OCI-LY7 (cell line): ENCODE measurements around the gene DDAH1. TPM values are rescaled to one million over a fixed set of nuclear protein-coding genes. Genes with fewer than 3 reads are reported as not detected.

Experiments
- BruUV-seq: library from RNA; stranded (reverse); fragments of 400-500 nt; replicated peaks from 2 replicates; lab custom pipeline; 2021; lab: Mats Ljungman, UMichigan
- CTCF ChIA-PET: fragments of 300-600 bp; sonication (Branson Sonifier 250); formaldehyde crosslinking; loops from one replicate; lab custom pipeline; 2022; ENCODE audit warnings: antibody characterized with exemption; ENCODE audit not compliant: unreplicated experiment; lab: Charles Lee
- POLR2A ChIA-PET: fragments of 300-600 bp; sonication (Branson Sonifier 250); formaldehyde crosslinking; loops from one replicate; lab custom pipeline; 2022; ENCODE audit warnings: antibody characterized with exemption; lab: Charles Lee
- DNase-seq: peaks from one replicate; pipeline ENCODE4 v3.0.0-alpha.2; 2015; ENCODE audit warnings: low spot score
- H2AFZ ChIP-seq: fragments of 200-600 bp; sonication (generic), shearing (Covaris generic); 2 replicates; pipeline ENCODE4 v1.6.1; 2014; ENCODE audit warnings: mild to moderate bottlenecking, antibody characterized with exemption, low read length, moderate library complexity
- H3K27ac ChIP-seq: fragments of 200-600 bp; sonication (generic); 2 replicates; pipeline ENCODE4 v1.5.1; 2014; ENCODE audit warnings: mixed run types, low read depth, mild to moderate bottlenecking, moderate library complexity, low read length, inconsistent platforms; ENCODE audit not compliant: poor library complexity, severe bottlenecking
- H3K36me3 ChIP-seq: fragments of 200-600 bp; sonication (generic); 2 replicates; pipeline ENCODE4 v1.6.1; 2014; ENCODE audit warnings: mild to moderate bottlenecking, antibody characterized with exemption, low read length, moderate library complexity, mixed read lengths; ENCODE audit not compliant: insufficient read depth
- H3K4me1 ChIP-seq: fragments of 200-600 bp; sonication (generic); 2 replicates; pipeline ENCODE4 v1.5.1; 2014; ENCODE audit warnings: mild to moderate bottlenecking, low read length; ENCODE audit not compliant: insufficient read depth, poor library complexity, severe bottlenecking
- H3K4me2 ChIP-seq: fragments of 200-600 bp; sonication (generic); 2 replicates; pipeline ENCODE4 v1.6.1; 2014; ENCODE audit warnings: mild to moderate bottlenecking, low read length
- H3K4me3 ChIP-seq: fragments of 200-600 bp; sonication (generic); 2 replicates; pipeline ENCODE4 v1.5.1; 2014; ENCODE audit warnings: mild to moderate bottlenecking, low read depth, low read length; ENCODE audit not compliant: poor library complexity, severe bottlenecking
- H3K79me2 ChIP-seq: fragments of 200-600 bp; sonication (generic); 2 replicates; pipeline ENCODE4 v1.6.1; 2016; ENCODE audit warnings: low read depth, mild to moderate bottlenecking, low read length, moderate library complexity, mixed read lengths; ENCODE audit not compliant: insufficient read depth
- H3K9me2 ChIP-seq: fragments of 200-600 bp; sonication (generic); 2 replicates; pipeline ENCODE4 v1.6.1; 2016; ENCODE audit warnings: mild to moderate bottlenecking, low read length, mixed read lengths; ENCODE audit not compliant: insufficient read depth
- H3K9me3 ChIP-seq: fragments of 200-600 bp; sonication (generic); 2 replicates; pipeline ENCODE4 v1.6.1; 2014; ENCODE audit warnings: mild to moderate bottlenecking, mixed run types, low read length, mixed read lengths
- H4K20me1 ChIP-seq: fragments of 200-600 bp; sonication (generic); 2 replicates; pipeline ENCODE4 v1.6.1; 2014; ENCODE audit warnings: mild to moderate bottlenecking, antibody characterized with exemption, low read length, moderate library complexity, mixed read lengths; ENCODE audit not compliant: insufficient read depth
- EZH2phosphoT487 ChIP-seq: fragments of 200-600 bp; sonication (generic); IDR thresholded peaks from 2 replicates; pipeline ENCODE4 v1.6.1; 2018; ENCODE audit warnings: low read depth, borderline replicate concordance, mild to moderate bottlenecking, mixed run types, antibody characterized with exemption, low read length, moderate library complexity, mixed read lengths
- intact Hi-C: fragments of 100-400 bp; cut with micrococcal nuclease; formaldehyde crosslinking; loops from one replicate; pipeline ENCODE4 v1.10.0; 2022; ENCODE audit not compliant: unreplicated experiment
- total RNA-seq, 2 experiments: library from RNA; depleted of rRNA in 1 of 2; stranded (reverse); fragments of >200 nt in 1 of 2; shearing (Covaris generic) in 1 of 2; gene quantifications; 2 replicates each; pipeline ENCODE4 v1.2.3, GENCODE V29; 2014 to 2022
- TF ChIP-seq, protein P1 (sequence below): fragments of 200-600 bp; sonication (generic); conservative IDR thresholded peaks from 2 replicates; pipeline ENCODE4 v1.5.1; 2014; ENCODE audit warnings: mild to moderate bottlenecking, antibody characterized with exemption, low read length, moderate library complexity, mixed read lengths

DDAH1 gene
- total RNA-seq, 2 experiments from 2014 or later: not detected

DNA sequence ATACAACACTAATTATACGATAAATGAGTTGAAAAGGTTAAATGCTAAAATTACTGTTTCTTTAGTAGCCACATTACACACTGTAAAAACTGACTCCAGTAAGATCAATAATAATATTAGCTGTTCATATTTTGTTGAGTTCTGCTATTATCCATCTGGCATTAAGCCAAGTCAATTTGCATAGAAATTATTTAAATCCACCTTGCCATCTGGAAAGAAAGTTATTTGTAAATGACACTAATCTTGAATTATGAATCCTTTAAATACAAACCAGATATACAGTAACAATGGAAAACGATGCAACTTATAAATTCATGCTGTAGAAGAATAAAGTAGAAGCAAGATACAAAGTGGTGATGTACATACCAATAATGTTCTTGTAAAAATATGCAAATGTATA, 107.1 kb downstream of the DDAH1 start:
- Histone ChIP-seq H4K20me1 (no peaks in the 10 kb centered on the region), H3K9me2 (no peaks in the 10 kb centered on the region), H3K79me2 (no peaks in the 10 kb centered on the region), H3K4me1 (no peaks in the 10 kb centered on the region), H3K4me2 (no peak overlapping the region), H2AFZ (no peak overlapping the region), H3K27ac (no peak overlapping the region), H3K4me3 (no peak overlapping the region), H3K36me3 (no peaks in the 10 kb centered on the region), H3K9me3 (no peaks in the 10 kb centered on the region)
- ChIA-PET CTCF (no interaction called here), POLR2A (no interaction called here)
- no TSS peak for BruUV-seq
- no peak for DNase-seq
- no peak for TF ChIP-seq EZH2phosphoT487
- TF ChIP-seq, protein P1, sequence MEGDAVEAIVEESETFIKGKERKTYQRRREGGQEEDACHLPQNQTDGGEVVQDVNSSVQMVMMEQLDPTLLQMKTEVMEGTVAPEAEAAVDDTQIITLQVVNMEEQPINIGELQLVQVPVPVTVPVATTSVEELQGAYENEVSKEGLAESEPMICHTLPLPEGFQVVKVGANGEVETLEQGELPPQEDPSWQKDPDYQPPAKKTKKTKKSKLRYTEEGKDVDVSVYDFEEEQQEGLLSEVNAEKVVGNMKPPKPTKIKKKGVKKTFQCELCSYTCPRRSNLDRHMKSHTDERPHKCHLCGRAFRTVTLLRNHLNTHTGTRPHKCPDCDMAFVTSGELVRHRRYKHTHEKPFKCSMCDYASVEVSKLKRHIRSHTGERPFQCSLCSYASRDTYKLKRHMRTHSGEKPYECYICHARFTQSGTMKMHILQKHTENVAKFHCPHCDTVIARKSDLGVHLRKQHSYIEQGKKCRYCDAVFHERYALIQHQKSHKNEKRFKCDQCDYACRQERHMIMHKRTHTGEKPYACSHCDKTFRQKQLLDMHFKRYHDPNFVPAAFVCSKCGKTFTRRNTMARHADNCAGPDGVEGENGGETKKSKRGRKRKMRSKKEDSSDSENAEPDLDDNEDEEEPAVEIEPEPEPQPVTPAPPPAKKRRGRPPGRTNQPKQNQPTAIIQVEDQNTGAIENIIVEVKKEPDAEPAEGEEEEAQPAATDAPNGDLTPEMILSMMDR: no peak
- intact Hi-C loops: no loop called here

DNA sequence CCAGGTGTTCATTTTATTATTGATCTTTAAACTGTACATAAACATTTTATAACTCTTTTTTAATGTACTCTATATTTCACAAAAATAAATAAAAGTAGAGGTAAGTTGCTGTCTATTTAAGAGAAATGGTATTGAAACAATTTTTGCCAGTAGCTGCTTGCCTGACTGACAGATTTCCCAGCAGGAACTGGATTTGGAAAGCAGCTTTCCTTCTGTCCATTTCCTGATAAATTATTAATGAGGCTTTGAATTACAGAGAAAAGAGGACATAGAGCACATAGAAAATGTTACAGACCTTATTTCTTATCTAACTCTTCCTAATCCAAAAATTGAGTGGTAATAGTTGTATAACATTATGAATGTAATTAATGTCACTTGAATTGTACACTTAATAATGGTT, 108.8 kb downstream of the DDAH1 start:
- no peak for DNase-seq
- no peaks in the 10 kb centered on the region for H4K20me1 ChIP-seq
- no peak for TF ChIP-seq EZH2phosphoT487
- TF ChIP-seq, protein P1: no peak
- no peak overlapping the region for H3K4me3 ChIP-seq
- H3K79me2 ChIP-seq: no peaks in the 10 kb centered on the region
- H3K4me2 ChIP-seq: no peak overlapping the region
- no peaks in the 10 kb centered on the region for H3K9me3 ChIP-seq
- intact Hi-C loops: no loop called here
- no peaks in the 10 kb centered on the region for H3K9me2 ChIP-seq
- POLR2A ChIA-PET: interaction anchor here (0.5 kb wide), 1 partner anchor 35 kb away, joined by 3 read pairs; no protein-coding TSS in a partner anchor
- CTCF ChIA-PET: no interaction called here
- no peaks in the 10 kb centered on the region for H3K4me1 ChIP-seq
- no TSS peak for BruUV-seq
- H3K36me3 ChIP-seq: no peaks in the 10 kb centered on the region
- no peak overlapping the region for H3K27ac ChIP-seq
- H2AFZ ChIP-seq: no peak overlapping the region

DNA sequence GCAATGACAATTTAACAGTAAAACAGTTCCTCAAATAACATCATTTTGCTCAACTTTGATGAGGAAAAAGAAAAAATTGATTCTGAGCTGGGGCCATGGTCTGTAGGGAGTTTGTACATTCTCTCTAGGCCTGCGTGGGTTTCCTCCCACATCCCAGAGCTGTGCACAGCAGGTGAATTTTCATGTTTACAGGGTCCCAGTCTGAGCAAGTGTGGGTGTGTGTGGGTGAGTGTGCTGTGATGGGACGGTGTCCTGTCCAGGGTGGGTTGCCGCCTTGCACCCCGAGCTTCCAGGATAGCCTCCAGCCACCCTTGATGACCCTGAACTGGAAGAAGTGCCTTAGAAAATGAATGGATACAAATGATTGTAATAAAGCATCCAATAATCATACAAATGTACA, 112.9 kb downstream of the DDAH1 start:
- Histone ChIP-seq H3K9me2 (no peaks in the 10 kb centered on the region), H3K79me2 (no peaks in the 10 kb centered on the region), H2AFZ (no peak overlapping the region), H3K4me1 (no peaks in the 10 kb centered on the region), H3K4me2 (no peak overlapping the region), H3K9me3 (no peaks in the 10 kb centered on the region), H3K27ac (no peak overlapping the region), H4K20me1 (no peaks in the 10 kb centered on the region), H3K36me3 (no peaks in the 10 kb centered on the region), H3K4me3 (no peak overlapping the region)
- no peak for TF ChIP-seq EZH2phosphoT487
- no peak for DNase-seq
- ChIA-PET POLR2A (interaction anchor here (0.6 kb wide), 1 partner anchor 1520 kb away, joined by 3 read pairs; no protein-coding TSS in a partner anchor), CTCF (no interaction called here)
- intact Hi-C loops: no loop called here
- BruUV-seq: no TSS peak
